OCI-LY7 (cell line): ENCODE results near the gene ZNF14. TPM values are rescaled to one million over a fixed set of nuclear protein-coding genes. Genes with fewer than 3 reads are reported as not detected.
"Not testable (repeated sequence)": the region's sequence is repeated elsewhere in the genome, so short reads cannot be mapped to it uniquely, and the experiment has no call there.

Experiments used
- BruUV-seq: library from RNA; stranded (reverse); fragments of 400-500 nt; replicated peaks from 2 replicates; lab custom pipeline; 2021; lab: Mats Ljungman, UMichigan
- CTCF ChIA-PET: fragments of 300-600 bp; sonication (Branson Sonifier 250); formaldehyde crosslinking; loops from one replicate; lab custom pipeline; 2022; ENCODE audit warnings: antibody characterized with exemption; ENCODE audit not compliant: unreplicated experiment; lab: Charles Lee
- POLR2A ChIA-PET: fragments of 300-600 bp; sonication (Branson Sonifier 250); formaldehyde crosslinking; loops from one replicate; lab custom pipeline; 2022; ENCODE audit warnings: antibody characterized with exemption; lab: Charles Lee
- DNase-seq: peaks from one replicate; pipeline ENCODE4 v3.0.0-alpha.2; 2015; ENCODE audit warnings: low spot score
- H2AFZ ChIP-seq: fragments of 200-600 bp; sonication (generic), shearing (Covaris generic); 2 replicates; pipeline ENCODE4 v1.6.1; 2014; ENCODE audit warnings: mild to moderate bottlenecking, antibody characterized with exemption, low read length, moderate library complexity
- H3K27ac ChIP-seq: fragments of 200-600 bp; sonication (generic); 2 replicates; pipeline ENCODE4 v1.5.1; 2014; ENCODE audit warnings: mixed run types, low read depth, mild to moderate bottlenecking, moderate library complexity, low read length, inconsistent platforms; ENCODE audit not compliant: poor library complexity, severe bottlenecking
- H3K36me3 ChIP-seq: fragments of 200-600 bp; sonication (generic); 2 replicates; pipeline ENCODE4 v1.6.1; 2014; ENCODE audit warnings: mild to moderate bottlenecking, antibody characterized with exemption, low read length, moderate library complexity, mixed read lengths; ENCODE audit not compliant: insufficient read depth
- H3K4me1 ChIP-seq: fragments of 200-600 bp; sonication (generic); 2 replicates; pipeline ENCODE4 v1.5.1; 2014; ENCODE audit warnings: mild to moderate bottlenecking, low read length; ENCODE audit not compliant: insufficient read depth, poor library complexity, severe bottlenecking
- H3K4me2 ChIP-seq: fragments of 200-600 bp; sonication (generic); 2 replicates; pipeline ENCODE4 v1.6.1; 2014; ENCODE audit warnings: mild to moderate bottlenecking, low read length
- H3K4me3 ChIP-seq: fragments of 200-600 bp; sonication (generic); 2 replicates; pipeline ENCODE4 v1.5.1; 2014; ENCODE audit warnings: mild to moderate bottlenecking, low read depth, low read length; ENCODE audit not compliant: poor library complexity, severe bottlenecking
- H3K79me2 ChIP-seq: fragments of 200-600 bp; sonication (generic); 2 replicates; pipeline ENCODE4 v1.6.1; 2016; ENCODE audit warnings: low read depth, mild to moderate bottlenecking, low read length, moderate library complexity, mixed read lengths; ENCODE audit not compliant: insufficient read depth
- H3K9me2 ChIP-seq: fragments of 200-600 bp; sonication (generic); 2 replicates; pipeline ENCODE4 v1.6.1; 2016; ENCODE audit warnings: mild to moderate bottlenecking, low read length, mixed read lengths; ENCODE audit not compliant: insufficient read depth
- H3K9me3 ChIP-seq: fragments of 200-600 bp; sonication (generic); 2 replicates; pipeline ENCODE4 v1.6.1; 2014; ENCODE audit warnings: mild to moderate bottlenecking, mixed run types, low read length, mixed read lengths
- H4K20me1 ChIP-seq: fragments of 200-600 bp; sonication (generic); 2 replicates; pipeline ENCODE4 v1.6.1; 2014; ENCODE audit warnings: mild to moderate bottlenecking, antibody characterized with exemption, low read length, moderate library complexity, mixed read lengths; ENCODE audit not compliant: insufficient read depth
- EZH2phosphoT487 ChIP-seq: fragments of 200-600 bp; sonication (generic); IDR thresholded peaks from 2 replicates; pipeline ENCODE4 v1.6.1; 2018; ENCODE audit warnings: low read depth, borderline replicate concordance, mild to moderate bottlenecking, mixed run types, antibody characterized with exemption, low read length, moderate library complexity, mixed read lengths
- intact Hi-C: fragments of 100-400 bp; cut with micrococcal nuclease; formaldehyde crosslinking; loops from one replicate; pipeline ENCODE4 v1.10.0; 2022; ENCODE audit not compliant: unreplicated experiment
- total RNA-seq, 2 experiments: library from RNA; depleted of rRNA in 1 of 2; stranded (reverse); fragments of >200 nt in 1 of 2; shearing (Covaris generic) in 1 of 2; gene quantifications; 2 replicates each; pipeline ENCODE4 v1.2.3, GENCODE V29; 2014 to 2022
- TF ChIP-seq, protein P1 (sequence below): fragments of 200-600 bp; sonication (generic); conservative IDR thresholded peaks from 2 replicates; pipeline ENCODE4 v1.5.1; 2014; ENCODE audit warnings: mild to moderate bottlenecking, antibody characterized with exemption, low read length, moderate library complexity, mixed read lengths

The ZNF14 gene
- total RNA-seq, 2 experiments from 2014 or later: 4.5 to 7.0 TPM

DNA sequence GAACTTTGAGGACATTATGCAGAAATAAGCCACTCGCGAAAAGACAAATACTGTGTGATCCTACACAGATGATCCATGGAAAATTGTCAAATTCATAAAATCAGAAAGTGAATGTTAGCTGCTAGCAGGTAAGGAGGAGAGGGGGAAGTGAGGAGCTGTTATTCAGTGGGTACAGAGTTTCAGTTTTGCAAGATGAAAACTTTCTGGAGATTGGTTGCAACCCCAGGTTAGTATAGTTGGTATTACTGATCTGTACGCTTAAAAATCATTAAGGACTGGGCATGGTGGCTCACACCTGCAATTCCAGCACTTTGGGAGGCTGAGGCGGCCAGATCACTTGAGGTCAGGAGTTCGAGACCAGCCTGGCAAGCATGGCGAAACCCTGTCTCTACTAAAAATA is 46.3 kb downstream of the ZNF14 start:
- Histone ChIP-seq H4K20me1 (no peaks in the 10 kb centered on the region), H3K27ac (no peak overlapping the region), H3K36me3 (peaks cover 52% of the 10 kb centered on the region), H3K9me2 (no peaks in the 10 kb centered on the region), H3K4me1 (no peaks in the 10 kb centered on the region), H3K4me3 (no peak overlapping the region), H2AFZ (no peak overlapping the region), H3K79me2 (peaks cover 7% of the 10 kb centered on the region; the same call in 1 of the 2 replicates), H3K9me3 (peaks cover 5% of the 10 kb centered on the region), H3K4me2 (no peak overlapping the region)
- POLR2A ChIA-PET: no interaction called here
- no TSS peak for BruUV-seq
- no peak for TF ChIP-seq EZH2phosphoT487
- TF ChIP-seq, protein P1, sequence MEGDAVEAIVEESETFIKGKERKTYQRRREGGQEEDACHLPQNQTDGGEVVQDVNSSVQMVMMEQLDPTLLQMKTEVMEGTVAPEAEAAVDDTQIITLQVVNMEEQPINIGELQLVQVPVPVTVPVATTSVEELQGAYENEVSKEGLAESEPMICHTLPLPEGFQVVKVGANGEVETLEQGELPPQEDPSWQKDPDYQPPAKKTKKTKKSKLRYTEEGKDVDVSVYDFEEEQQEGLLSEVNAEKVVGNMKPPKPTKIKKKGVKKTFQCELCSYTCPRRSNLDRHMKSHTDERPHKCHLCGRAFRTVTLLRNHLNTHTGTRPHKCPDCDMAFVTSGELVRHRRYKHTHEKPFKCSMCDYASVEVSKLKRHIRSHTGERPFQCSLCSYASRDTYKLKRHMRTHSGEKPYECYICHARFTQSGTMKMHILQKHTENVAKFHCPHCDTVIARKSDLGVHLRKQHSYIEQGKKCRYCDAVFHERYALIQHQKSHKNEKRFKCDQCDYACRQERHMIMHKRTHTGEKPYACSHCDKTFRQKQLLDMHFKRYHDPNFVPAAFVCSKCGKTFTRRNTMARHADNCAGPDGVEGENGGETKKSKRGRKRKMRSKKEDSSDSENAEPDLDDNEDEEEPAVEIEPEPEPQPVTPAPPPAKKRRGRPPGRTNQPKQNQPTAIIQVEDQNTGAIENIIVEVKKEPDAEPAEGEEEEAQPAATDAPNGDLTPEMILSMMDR: no peak
- CTCF ChIA-PET: no interaction called here
- DNase-seq: no peak
- intact Hi-C loops: no loop called here

DNA sequence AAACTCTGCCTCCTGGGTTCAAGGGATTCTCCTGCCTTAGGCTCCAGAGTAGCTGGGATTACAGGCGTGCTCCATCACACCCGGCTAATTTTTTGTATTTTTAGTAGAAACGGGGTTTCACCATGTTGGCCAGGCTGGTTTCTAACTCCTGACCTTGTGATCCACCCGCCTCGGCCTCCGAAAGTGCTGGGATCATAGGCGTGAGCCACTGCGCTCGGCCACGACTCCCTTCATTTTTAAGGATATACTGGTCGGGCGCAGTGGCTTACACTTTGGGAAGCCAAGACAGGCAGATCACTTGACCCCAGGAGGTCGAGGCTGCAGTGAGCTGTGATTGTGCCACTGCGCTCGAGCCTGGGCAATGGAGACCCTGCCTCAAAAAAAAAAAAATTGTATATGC is 46.8 kb downstream of the ZNF14 start:
- CTCF ChIA-PET, H3K27ac ChIP-seq, H4K20me1 ChIP-seq, DNase-seq, H2AFZ ChIP-seq, POLR2A ChIA-PET, H3K79me2 ChIP-seq, intact Hi-C loops, H3K4me1 ChIP-seq, H3K4me3 ChIP-seq, H3K4me2 ChIP-seq, H3K9me2 ChIP-seq, BruUV-seq: not testable (repeated sequence)
- H3K9me3 ChIP-seq: peaks cover 10% of the 10 kb centered on the region
- H3K36me3 ChIP-seq: peaks cover 57% of the 10 kb centered on the region

DNA sequence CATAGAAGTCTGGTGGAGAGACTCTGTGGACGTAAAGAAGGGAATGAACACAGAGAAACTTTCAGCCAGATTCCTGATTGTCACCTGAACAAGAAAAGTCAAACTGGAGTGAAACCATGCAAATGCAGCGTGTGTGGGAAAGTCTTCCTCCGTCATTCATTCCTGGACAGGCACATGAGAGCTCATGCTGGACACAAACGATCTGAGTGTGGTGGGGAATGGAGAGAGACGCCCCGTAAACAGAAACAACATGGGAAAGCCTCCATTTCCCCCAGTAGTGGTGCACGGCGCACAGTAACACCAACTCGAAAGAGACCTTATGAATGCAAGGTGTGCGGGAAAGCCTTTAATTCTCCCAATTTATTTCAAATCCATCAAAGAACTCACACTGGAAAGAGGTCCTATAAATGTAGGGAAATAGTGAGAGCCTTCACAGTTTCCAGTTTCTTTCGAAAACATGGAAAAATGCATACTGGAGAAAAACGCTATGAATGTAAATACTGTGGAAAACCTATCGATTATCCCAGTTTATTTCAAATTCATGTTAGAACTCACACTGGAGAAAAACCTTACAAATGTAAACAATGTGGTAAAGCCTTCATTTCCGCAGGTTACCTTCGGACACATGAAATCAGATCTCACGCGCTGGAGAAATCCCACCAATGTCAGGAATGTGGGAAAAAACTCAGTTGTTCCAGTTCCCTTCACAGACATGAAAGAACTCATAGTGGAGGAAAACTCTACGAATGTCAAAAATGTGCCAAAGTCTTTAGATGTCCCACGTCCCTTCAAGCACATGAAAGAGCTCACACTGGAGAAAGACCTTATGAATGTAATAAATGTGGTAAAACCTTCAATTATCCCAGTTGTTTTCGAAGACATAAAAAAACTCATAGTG is 53.5 kb downstream of the ZNF14 start:
- Histone ChIP-seq H4K20me1 (no peaks in the 10 kb centered on the region), H3K36me3 (peaks cover 99% of the 10 kb centered on the region), H2AFZ (no peak overlapping the region), H3K9me2 (no peaks in the 10 kb centered on the region), H3K27ac (no peak overlapping the region), H3K9me3 (peaks cover 54% of the 10 kb centered on the region), H3K79me2 (peaks cover 41% of the 10 kb centered on the region), H3K4me3 (no peak overlapping the region), H3K4me2 (no peak overlapping the region), H3K4me1 (no peaks in the 10 kb centered on the region)
- intact Hi-C loops: no loop called here
- POLR2A ChIA-PET: interaction anchor here (0.6 kb wide), 1 partner anchor 16 kb away, joined by 4 read pairs; no protein-coding TSS in a partner anchor
- TF ChIP-seq EZH2phosphoT487: no peak
- TF ChIP-seq, protein P1: no peak
- TSS peak; percentile 36 for BruUV-seq
- DNase-seq: no peak
- CTCF ChIA-PET: no interaction called here
